NCI-H2029 treated with DMSO at 0.1 percent for 48 hours (cell line): Measurements from ENCODE around the gene ARL11.
A peak's percentile ranks its signal among the peaks of the same experiment; 100 is the strongest.

Experiments
- DNase-seq: peaks from one replicate; lab custom pipeline; 2025; lab: John Stamatoyannopoulos, UW

The ARL11 gene

GRCh38 chr13:49649244-49649962 is 21.1 kb downstream of the ARL11 start:
- DNase-seq: no peak

- DNase-seq: no peak
Measured at GRCh38 chr13:49649963-49650312, 21.6 kb downstream of the ARL11 start.

GRCh38 chr13:49651570-49652354 is 23.5 kb downstream of the ARL11 start:
- DNase-seq: no peak

GRCh38 chr13:49652355-49653305 is 24.3 kb downstream of the ARL11 start:
- no peak for DNase-seq

- no peak for DNase-seq
Measured at GRCh38 chr13:49653478-49653877, 25.2 kb downstream of the ARL11 start.

- no peak for DNase-seq
Measured at GRCh38 chr13:49654011-49654410, 25.7 kb downstream of the ARL11 start.

GRCh38 chr13:49655906-49656305 is 27.6 kb downstream of the ARL11 start:
- no peak for DNase-seq

- DNase-seq: no peak
Measured at GRCh38 chr13:49657241-49657641, 28.9 kb downstream of the ARL11 start.

- DNase-seq: no peak
Measured at GRCh38 chr13:49664606-49665005, 36.3 kb downstream of the ARL11 start.

- no peak for DNase-seq
Measured at GRCh38 chr13:49667773-49668172, 39.5 kb downstream of the ARL11 start.

- peak; percentile 28 for DNase-seq
Measured at GRCh38 chr13:49669735-49670309, 41.5 kb downstream of the ARL11 start.

GRCh38 chr13:49670828-49671227 is 42.5 kb downstream of the ARL11 start:
- no peak for DNase-seq

- DNase-seq: no peak
Measured at GRCh38 chr13:49676581-49677298, 48.4 kb downstream of the ARL11 start.

- DNase-seq: no peak
Measured at GRCh38 chr13:49678191-49678914, 50.0 kb downstream of the ARL11 start.

- DNase-seq: no peak
Measured at GRCh38 chr13:49679246-49679645, 50.9 kb downstream of the ARL11 start.

- DNase-seq: no peak
Measured at GRCh38 chr13:49681842-49682435, 53.6 kb downstream of the ARL11 start.
